ENCODE measurements around the gene NAV2.

The NAV2 gene

GRCh38 chr11:19905280-19905853 is 192.7 kb downstream of the NAV2 start:
- H3K27me3 ChIP-seq, result peaks cover 3% of the 10 kb centered on the region
- no peak overlapping the region for H3K4me3 ChIP-seq (ENCODE audit: low read depth in 1 of 2, low read length in 1 of 2)
- TF ChIP-seq, protein P1, sequence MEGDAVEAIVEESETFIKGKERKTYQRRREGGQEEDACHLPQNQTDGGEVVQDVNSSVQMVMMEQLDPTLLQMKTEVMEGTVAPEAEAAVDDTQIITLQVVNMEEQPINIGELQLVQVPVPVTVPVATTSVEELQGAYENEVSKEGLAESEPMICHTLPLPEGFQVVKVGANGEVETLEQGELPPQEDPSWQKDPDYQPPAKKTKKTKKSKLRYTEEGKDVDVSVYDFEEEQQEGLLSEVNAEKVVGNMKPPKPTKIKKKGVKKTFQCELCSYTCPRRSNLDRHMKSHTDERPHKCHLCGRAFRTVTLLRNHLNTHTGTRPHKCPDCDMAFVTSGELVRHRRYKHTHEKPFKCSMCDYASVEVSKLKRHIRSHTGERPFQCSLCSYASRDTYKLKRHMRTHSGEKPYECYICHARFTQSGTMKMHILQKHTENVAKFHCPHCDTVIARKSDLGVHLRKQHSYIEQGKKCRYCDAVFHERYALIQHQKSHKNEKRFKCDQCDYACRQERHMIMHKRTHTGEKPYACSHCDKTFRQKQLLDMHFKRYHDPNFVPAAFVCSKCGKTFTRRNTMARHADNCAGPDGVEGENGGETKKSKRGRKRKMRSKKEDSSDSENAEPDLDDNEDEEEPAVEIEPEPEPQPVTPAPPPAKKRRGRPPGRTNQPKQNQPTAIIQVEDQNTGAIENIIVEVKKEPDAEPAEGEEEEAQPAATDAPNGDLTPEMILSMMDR (IDR thresholded peaks at IDR 0.05), result no peak
- H3K36me3 ChIP-seq, result no peaks in the 10 kb centered on the region
- no peak overlapping the region for H3K27ac ChIP-seq
- no peaks in the 10 kb centered on the region for H3K9me3 ChIP-seq
- no peaks in the 10 kb centered on the region for H3K4me1 ChIP-seq (ENCODE audit: control insufficient read depth in 1 of 2, insufficient read depth in 1 of 2, low read depth in 1 of 2, low read length in 1 of 2)

DNA sequence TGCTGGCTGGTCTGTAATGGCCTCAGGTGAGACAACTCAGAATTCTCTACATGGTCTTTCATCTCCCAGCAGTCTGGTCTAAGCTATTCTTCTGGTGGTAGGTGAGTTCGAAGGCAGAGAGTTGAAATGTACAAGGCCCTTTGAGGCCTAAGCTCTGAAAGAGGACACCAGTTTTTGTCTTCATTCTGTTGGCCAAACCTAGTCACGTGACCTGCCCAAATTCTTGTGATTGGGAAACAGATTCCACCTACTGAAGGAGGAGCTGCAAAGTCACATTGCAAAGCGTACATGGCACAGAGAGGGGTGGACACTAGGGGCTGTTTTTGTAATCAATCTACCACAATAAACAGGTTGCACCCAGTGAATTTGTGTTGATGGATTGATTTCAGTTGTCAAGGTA is 193.5 kb downstream of the NAV2 start:
- Histone ChIP-seq H3K27ac (no peak overlapping the region), H3K4me3 (ENCODE audit: low read depth in 1 of 2, low read length in 1 of 2) (no peak overlapping the region), H3K36me3 (no peaks in the 10 kb centered on the region), H3K9me3 (no peaks in the 10 kb centered on the region), H3K4me1 (ENCODE audit: control insufficient read depth in 1 of 2, insufficient read depth in 1 of 2, low read depth in 1 of 2, low read length in 1 of 2) (no peaks in the 10 kb centered on the region), H3K27me3 (peaks cover 5% of the 10 kb centered on the region)
- TF ChIP-seq, protein P1 (IDR thresholded peaks at IDR 0.05), result no peak

DNA sequence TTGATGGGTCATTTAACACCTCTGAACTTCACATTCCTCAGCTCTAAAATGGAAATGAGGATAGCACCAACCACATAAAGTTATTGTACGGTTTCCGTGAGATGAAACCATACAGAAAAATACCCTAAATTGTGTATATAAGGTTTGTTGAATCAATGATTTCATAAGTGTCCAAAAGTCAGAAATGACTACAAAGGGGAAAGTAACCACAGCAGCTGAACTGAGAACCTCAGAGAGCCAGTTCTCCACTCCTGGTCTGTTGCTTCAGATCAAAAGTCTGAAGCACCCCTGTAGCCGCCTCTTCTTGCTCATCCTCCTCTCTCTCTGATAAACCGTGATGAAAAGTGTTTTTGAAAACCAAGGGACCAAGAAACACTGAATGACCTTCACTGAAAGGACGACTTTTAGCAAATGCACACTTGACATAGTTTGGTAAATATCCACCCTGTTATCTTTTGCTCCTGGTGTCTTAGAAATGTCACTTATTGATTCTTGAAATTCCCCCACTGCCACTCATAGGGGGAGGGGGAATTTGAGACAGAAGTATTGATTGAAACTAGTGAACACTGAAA is 194.5 kb downstream of the NAV2 start:
- Histone ChIP-seq H3K27me3 (peaks cover 13% of the 10 kb centered on the region), H3K36me3 (no peaks in the 10 kb centered on the region), H3K27ac (no peak overlapping the region), H3K4me1 (ENCODE audit: control insufficient read depth in 1 of 2, insufficient read depth in 1 of 2, low read depth in 1 of 2, low read length in 1 of 2) (no peaks in the 10 kb centered on the region), H3K4me3 (ENCODE audit: low read depth in 1 of 2, low read length in 1 of 2) (no peak overlapping the region), H3K9me3 (no peaks in the 10 kb centered on the region)
- TF ChIP-seq, protein P1 (IDR thresholded peaks at IDR 0.05), result no peak

GRCh38 chr11:19907839-19908238 is 195.2 kb downstream of the NAV2 start:
- no peaks in the 10 kb centered on the region for H3K36me3 ChIP-seq
- no peaks in the 10 kb centered on the region for H3K4me1 ChIP-seq (ENCODE audit: control insufficient read depth in 1 of 2, insufficient read depth in 1 of 2, low read depth in 1 of 2, low read length in 1 of 2)
- peaks cover 19% of the 10 kb centered on the region for H3K27me3 ChIP-seq
- no peaks in the 10 kb centered on the region for H3K9me3 ChIP-seq
- H3K4me3 ChIP-seq (ENCODE audit: low read depth in 1 of 2, low read length in 1 of 2), result no peak overlapping the region
- TF ChIP-seq, protein P1 (IDR thresholded peaks at IDR 0.05), result no peak
- no peak overlapping the region for H3K27ac ChIP-seq

DNA sequence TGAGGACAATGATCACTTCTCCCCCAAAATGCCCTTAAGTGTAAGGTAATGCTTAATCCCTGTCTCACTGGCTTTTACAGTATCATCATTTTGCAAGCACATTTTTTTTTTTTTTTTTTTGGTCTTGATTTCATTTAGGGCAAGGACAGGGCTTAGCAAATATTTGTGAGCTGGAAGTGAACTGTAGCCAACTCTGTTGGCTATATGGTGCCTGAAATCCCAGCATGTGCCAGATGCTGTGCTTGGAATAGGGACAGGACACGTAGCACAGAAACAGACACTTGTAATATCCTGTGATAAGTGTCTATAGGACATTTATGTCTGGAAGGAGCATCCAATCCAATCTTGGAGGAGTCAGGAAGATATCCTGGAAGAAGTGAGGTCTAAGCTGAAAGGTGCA is 198.3 kb downstream of the NAV2 start:
- TF ChIP-seq, protein P1 (IDR thresholded peaks at IDR 0.05), result no peak
- H3K36me3 ChIP-seq, result no peaks in the 10 kb centered on the region
- no peak overlapping the region for H3K4me3 ChIP-seq (ENCODE audit: low read depth in 1 of 2, low read length in 1 of 2)
- H3K4me1 ChIP-seq (ENCODE audit: control insufficient read depth in 1 of 2, insufficient read depth in 1 of 2, low read depth in 1 of 2, low read length in 1 of 2), result no peaks in the 10 kb centered on the region
- H3K27ac ChIP-seq, result no peak overlapping the region
- peaks cover 37% of the 10 kb centered on the region for H3K27me3 ChIP-seq
- no peaks in the 10 kb centered on the region for H3K9me3 ChIP-seq

All from neutrophil (primary cell).